ENCODE measurements around the gene ARHGDIA. TPM values are rescaled to one million over a fixed set of nuclear protein-coding genes. Genes with fewer than 3 reads are reported as not detected.
A peak's percentile ranks its signal among the peaks of the same experiment; 100 is the strongest.

ARHGDIA gene
- total RNA-seq, 1 experiment from 2014 or later: 247 TPM

DNA sequence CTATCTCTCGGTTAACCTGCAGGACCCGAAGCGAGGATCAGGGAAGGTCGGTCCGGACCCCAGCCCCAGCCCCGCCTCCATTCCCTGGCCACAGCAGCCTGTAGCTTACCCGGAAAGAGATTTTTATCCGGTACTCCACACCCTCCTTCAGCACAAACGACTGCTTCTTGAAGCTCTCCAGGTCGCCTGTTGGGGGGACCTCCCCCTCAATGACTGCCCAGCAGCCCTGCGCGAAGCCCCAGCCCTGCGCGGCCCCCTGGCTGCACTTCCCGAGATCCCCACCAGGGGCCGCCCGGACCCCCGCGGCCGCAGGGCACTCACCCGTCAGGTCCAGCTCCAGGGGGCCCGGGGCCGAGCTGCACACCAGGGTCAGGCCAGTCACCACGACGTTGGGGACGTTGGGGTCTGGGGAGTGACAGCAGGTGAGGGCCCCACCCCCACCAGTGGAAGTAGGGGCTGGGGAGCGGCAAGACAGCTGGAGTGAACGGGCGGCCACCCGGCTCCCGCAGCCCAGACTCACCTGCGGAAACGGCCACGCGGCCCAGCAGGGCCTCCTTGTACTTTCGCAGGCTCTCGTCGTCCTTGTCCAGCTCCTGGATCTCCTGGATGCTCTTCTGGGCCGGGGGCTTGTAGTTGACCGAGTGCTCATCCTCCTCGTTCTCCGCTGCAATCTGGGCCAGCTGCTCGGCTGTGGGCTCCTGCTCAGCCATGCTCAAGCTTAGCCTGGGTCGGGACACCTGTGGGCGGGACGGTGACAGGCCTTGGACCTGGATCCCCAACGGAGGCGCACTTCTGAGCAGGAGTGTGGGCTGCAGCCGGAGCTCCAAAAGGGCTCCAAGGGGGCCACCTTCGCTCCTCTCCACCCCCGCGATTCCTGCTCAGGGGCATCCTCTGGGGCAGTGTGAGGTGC, 1.7 kb downstream of the ARHGDIA start (continued):
- TF ChIP-seq, protein P1, sequence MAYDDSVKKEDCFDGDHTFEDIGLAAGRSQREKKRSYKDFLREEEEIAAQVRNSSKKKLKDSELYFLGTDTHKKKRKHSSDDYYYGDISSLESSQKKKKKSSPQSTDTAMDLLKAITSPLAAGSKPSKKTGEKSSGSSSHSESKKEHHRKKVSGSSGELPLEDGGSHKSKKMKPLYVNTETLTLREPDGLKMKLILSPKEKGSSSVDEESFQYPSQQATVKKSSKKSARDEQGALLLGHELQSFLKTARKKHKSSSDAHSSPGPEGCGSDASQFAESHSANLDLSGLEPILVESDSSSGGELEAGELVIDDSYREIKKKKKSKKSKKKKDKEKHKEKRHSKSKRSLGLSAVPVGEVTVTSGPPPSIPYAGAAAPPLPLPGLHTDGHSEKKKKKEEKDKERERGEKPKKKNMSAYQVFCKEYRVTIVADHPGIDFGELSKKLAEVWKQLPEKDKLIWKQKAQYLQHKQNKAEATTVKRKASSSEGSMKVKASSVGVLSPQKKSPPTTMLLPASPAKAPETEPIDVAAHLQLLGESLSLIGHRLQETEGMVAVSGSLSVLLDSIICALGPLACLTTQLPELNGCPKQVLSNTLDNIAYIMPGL (CRISPR knock-in tag; IDR thresholded peaks at IDR 0.05): peak; percentile 90; the same call in 1 of the 2 replicates
- TF ChIP-seq NR2C2 (CRISPR knock-in tag; IDR thresholded peaks at IDR 0.05) (no peak), ZNF121 (CRISPR knock-in tag; IDR thresholded peaks at IDR 0.05) (0 out of 2 replicates have a peak, but pooled peaks have one; percentile 2), FOXP1 (CRISPR knock-in tag; IDR thresholded peaks at IDR 0.05; ENCODE audit: borderline replicate concordance) (peak; percentile 43; the same call in 1 of the 2 replicates), ZNF396 (CRISPR knock-in tag; IDR thresholded peaks at IDR 0.05; ENCODE audit: borderline replicate concordance) (no peak), CBFB (CRISPR knock-in tag; IDR thresholded peaks at IDR 0.05; ENCODE audit: low read depth) (0 out of 2 replicates have a peak, but pooled peaks have one; percentile 25), NR1H2 (CRISPR knock-in tag; IDR thresholded peaks at IDR 0.05) (no peak), PRRX2 (CRISPR knock-in tag; IDR thresholded peaks at IDR 0.05) (0 out of 2 replicates have a peak, but pooled peaks have one; percentile 42)
- TF ChIP-seq, protein P2, sequence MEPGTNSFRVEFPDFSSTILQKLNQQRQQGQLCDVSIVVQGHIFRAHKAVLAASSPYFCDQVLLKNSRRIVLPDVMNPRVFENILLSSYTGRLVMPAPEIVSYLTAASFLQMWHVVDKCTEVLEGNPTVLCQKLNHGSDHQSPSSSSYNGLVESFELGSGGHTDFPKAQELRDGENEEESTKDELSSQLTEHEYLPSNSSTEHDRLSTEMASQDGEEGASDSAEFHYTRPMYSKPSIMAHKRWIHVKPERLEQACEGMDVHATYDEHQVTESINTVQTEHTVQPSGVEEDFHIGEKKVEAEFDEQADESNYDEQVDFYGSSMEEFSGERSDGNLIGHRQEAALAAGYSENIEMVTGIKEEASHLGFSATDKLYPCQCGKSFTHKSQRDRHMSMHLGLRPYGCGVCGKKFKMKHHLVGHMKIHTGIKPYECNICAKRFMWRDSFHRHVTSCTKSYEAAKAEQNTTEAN (CRISPR knock-in tag; IDR thresholded peaks at IDR 0.05): no peak
- TF ChIP-seq, protein P3, sequence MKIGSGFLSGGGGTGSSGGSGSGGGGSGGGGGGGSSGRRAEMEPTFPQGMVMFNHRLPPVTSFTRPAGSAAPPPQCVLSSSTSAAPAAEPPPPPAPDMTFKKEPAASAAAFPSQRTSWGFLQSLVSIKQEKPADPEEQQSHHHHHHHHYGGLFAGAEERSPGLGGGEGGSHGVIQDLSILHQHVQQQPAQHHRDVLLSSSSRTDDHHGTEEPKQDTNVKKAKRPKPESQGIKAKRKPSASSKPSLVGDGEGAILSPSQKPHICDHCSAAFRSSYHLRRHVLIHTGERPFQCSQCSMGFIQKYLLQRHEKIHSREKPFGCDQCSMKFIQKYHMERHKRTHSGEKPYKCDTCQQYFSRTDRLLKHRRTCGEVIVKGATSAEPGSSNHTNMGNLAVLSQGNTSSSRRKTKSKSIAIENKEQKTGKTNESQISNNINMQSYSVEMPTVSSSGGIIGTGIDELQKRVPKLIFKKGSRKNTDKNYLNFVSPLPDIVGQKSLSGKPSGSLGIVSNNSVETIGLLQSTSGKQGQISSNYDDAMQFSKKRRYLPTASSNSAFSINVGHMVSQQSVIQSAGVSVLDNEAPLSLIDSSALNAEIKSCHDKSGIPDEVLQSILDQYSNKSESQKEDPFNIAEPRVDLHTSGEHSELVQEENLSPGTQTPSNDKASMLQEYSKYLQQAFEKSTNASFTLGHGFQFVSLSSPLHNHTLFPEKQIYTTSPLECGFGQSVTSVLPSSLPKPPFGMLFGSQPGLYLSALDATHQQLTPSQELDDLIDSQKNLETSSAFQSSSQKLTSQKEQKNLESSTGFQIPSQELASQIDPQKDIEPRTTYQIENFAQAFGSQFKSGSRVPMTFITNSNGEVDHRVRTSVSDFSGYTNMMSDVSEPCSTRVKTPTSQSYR (CRISPR knock-in tag; IDR thresholded peaks at IDR 0.05): 0 out of 2 replicates have a peak, but pooled peaks have one; percentile 9
- TF ChIP-seq, protein P4, sequence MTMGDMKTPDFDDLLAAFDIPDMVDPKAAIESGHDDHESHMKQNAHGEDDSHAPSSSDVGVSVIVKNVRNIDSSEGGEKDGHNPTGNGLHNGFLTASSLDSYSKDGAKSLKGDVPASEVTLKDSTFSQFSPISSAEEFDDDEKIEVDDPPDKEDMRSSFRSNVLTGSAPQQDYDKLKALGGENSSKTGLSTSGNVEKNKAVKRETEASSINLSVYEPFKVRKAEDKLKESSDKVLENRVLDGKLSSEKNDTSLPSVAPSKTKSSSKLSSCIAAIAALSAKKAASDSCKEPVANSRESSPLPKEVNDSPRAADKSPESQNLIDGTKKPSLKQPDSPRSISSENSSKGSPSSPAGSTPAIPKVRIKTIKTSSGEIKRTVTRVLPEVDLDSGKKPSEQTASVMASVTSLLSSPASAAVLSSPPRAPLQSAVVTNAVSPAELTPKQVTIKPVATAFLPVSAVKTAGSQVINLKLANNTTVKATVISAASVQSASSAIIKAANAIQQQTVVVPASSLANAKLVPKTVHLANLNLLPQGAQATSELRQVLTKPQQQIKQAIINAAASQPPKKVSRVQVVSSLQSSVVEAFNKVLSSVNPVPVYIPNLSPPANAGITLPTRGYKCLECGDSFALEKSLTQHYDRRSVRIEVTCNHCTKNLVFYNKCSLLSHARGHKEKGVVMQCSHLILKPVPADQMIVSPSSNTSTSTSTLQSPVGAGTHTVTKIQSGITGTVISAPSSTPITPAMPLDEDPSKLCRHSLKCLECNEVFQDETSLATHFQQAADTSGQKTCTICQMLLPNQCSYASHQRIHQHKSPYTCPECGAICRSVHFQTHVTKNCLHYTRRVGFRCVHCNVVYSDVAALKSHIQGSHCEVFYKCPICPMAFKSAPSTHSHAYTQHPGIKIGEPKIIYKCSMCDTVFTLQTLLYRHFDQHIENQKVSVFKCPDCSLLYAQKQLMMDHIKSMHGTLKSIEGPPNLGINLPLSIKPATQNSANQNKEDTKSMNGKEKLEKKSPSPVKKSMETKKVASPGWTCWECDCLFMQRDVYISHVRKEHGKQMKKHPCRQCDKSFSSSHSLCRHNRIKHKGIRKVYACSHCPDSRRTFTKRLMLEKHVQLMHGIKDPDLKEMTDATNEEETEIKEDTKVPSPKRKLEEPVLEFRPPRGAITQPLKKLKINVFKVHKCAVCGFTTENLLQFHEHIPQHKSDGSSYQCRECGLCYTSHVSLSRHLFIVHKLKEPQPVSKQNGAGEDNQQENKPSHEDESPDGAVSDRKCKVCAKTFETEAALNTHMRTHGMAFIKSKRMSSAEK (CRISPR knock-in tag; IDR thresholded peaks at IDR 0.05; ENCODE audit: borderline replicate concordance): no peak
- TF ChIP-seq, protein P5, sequence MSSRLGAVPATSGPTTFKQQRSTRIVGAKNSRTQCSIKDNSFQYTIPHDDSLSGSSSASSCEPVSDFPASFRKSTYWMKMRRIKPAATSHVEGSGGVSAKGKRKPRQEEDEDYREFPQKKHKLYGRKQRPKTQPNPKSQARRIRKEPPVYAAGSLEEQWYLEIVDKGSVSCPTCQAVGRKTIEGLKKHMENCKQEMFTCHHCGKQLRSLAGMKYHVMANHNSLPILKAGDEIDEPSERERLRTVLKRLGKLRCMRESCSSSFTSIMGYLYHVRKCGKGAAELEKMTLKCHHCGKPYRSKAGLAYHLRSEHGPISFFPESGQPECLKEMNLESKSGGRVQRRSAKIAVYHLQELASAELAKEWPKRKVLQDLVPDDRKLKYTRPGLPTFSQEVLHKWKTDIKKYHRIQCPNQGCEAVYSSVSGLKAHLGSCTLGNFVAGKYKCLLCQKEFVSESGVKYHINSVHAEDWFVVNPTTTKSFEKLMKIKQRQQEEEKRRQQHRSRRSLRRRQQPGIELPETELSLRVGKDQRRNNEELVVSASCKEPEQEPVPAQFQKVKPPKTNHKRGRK (CRISPR knock-in tag; IDR thresholded peaks at IDR 0.05; ENCODE audit: borderline replicate concordance): no peak
- TF ChIP-seq, protein P6, sequence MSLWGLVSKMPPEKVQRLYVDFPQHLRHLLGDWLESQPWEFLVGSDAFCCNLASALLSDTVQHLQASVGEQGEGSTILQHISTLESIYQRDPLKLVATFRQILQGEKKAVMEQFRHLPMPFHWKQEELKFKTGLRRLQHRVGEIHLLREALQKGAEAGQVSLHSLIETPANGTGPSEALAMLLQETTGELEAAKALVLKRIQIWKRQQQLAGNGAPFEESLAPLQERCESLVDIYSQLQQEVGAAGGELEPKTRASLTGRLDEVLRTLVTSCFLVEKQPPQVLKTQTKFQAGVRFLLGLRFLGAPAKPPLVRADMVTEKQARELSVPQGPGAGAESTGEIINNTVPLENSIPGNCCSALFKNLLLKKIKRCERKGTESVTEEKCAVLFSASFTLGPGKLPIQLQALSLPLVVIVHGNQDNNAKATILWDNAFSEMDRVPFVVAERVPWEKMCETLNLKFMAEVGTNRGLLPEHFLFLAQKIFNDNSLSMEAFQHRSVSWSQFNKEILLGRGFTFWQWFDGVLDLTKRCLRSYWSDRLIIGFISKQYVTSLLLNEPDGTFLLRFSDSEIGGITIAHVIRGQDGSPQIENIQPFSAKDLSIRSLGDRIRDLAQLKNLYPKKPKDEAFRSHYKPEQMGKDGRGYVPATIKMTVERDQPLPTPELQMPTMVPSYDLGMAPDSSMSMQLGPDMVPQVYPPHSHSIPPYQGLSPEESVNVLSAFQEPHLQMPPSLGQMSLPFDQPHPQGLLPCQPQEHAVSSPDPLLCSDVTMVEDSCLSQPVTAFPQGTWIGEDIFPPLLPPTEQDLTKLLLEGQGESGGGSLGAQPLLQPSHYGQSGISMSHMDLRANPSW (CRISPR knock-in tag; conservative IDR thresholded peaks at IDR 0.05; ENCODE audit: low read depth): no peak
- TF ChIP-seq, protein P7, sequence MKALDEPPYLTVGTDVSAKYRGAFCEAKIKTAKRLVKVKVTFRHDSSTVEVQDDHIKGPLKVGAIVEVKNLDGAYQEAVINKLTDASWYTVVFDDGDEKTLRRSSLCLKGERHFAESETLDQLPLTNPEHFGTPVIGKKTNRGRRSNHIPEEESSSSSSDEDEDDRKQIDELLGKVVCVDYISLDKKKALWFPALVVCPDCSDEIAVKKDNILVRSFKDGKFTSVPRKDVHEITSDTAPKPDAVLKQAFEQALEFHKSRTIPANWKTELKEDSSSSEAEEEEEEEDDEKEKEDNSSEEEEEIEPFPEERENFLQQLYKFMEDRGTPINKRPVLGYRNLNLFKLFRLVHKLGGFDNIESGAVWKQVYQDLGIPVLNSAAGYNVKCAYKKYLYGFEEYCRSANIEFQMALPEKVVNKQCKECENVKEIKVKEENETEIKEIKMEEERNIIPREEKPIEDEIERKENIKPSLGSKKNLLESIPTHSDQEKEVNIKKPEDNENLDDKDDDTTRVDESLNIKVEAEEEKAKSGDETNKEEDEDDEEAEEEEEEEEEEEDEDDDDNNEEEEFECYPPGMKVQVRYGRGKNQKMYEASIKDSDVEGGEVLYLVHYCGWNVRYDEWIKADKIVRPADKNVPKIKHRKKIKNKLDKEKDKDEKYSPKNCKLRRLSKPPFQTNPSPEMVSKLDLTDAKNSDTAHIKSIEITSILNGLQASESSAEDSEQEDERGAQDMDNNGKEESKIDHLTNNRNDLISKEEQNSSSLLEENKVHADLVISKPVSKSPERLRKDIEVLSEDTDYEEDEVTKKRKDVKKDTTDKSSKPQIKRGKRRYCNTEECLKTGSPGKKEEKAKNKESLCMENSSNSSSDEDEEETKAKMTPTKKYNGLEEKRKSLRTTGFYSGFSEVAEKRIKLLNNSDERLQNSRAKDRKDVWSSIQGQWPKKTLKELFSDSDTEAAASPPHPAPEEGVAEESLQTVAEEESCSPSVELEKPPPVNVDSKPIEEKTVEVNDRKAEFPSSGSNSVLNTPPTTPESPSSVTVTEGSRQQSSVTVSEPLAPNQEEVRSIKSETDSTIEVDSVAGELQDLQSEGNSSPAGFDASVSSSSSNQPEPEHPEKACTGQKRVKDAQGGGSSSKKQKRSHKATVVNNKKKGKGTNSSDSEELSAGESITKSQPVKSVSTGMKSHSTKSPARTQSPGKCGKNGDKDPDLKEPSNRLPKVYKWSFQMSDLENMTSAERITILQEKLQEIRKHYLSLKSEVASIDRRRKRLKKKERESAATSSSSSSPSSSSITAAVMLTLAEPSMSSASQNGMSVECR (CRISPR knock-in tag; IDR thresholded peaks at IDR 0.05; ENCODE audit: borderline replicate concordance): 0 out of 2 replicates have a peak, but pooled peaks have one; percentile 20
- TF ChIP-seq, protein P8, sequence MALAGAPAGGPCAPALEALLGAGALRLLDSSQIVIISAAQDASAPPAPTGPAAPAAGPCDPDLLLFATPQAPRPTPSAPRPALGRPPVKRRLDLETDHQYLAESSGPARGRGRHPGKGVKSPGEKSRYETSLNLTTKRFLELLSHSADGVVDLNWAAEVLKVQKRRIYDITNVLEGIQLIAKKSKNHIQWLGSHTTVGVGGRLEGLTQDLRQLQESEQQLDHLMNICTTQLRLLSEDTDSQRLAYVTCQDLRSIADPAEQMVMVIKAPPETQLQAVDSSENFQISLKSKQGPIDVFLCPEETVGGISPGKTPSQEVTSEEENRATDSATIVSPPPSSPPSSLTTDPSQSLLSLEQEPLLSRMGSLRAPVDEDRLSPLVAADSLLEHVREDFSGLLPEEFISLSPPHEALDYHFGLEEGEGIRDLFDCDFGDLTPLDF (CRISPR knock-in tag; IDR thresholded peaks at IDR 0.05): 0 out of 2 replicates have a peak, but pooled peaks have one; percentile 33
